ENCODE measurements around the gene IDH3B. TPM values are rescaled to one million over a fixed set of nuclear protein-coding genes. Genes with fewer than 3 reads are reported as not detected.

The IDH3B gene
- total RNA-seq, 2 experiments from 2014 or later: 99.6 to 100 TPM

DNA sequence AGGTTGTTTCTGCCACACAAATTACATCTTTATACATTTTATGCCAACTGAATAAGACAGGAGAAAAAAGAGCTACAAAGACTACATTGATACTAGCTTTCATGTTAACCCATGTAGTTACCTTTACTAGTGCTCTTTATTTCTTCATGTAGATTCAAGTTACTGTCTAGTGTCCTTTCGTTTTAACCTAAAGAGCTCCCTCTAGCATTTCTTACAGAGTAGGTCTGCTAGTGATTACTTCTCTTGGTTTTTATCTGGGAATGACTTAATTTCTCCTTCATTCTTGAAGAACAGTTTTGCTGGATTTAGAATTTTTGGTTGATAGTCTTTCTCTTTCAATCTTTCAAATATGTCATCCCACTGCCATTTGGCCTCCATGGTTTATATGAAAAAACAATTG is 32.8 kb downstream of the IDH3B start:
- no peak for DNase-seq
- Mint-ChIP-seq H3K27ac (no peak overlapping the region), H3K27me3 (ENCODE audit: low read depth) (peaks cover 38% of the 10 kb centered on the region), H3K4me3 (no peak overlapping the region), H3K9me3 (ENCODE audit: insufficient read depth) (no peaks in the 10 kb centered on the region), H3K4me1 (ENCODE audit: low read depth) (no peaks in the 10 kb centered on the region), H3K36me3 (ENCODE audit: low read depth) (no peaks in the 10 kb centered on the region)
- no peak for ATAC-seq
- CTCF ChIA-PET: interaction anchor here (0.6 to 2.0 kb wide), 2 partner anchors 40 to 109 kb away, joined by 3 to 7 read pairs; no protein-coding TSS in a partner anchor
- POLR2A ChIA-PET: no interaction called here

GRCh38 chr20:2626853-2627541 is 37.0 kb downstream of the IDH3B start:
- ChIA-PET CTCF (no interaction called here), POLR2A (no interaction called here)
- DNase-seq (no peak), ATAC-seq (no peak)
- H3K27me3 Mint-ChIP-seq (ENCODE audit: low read depth): peaks cover 30% of the 10 kb centered on the region
- no peaks in the 10 kb centered on the region for H3K36me3 Mint-ChIP-seq (ENCODE audit: low read depth)
- H3K4me3 Mint-ChIP-seq: no peak overlapping the region
- no peak overlapping the region for H3K27ac Mint-ChIP-seq
- H3K9me3 Mint-ChIP-seq (ENCODE audit: insufficient read depth): no peaks in the 10 kb centered on the region
- H3K4me1 Mint-ChIP-seq (ENCODE audit: low read depth): no peaks in the 10 kb centered on the region

DNA sequence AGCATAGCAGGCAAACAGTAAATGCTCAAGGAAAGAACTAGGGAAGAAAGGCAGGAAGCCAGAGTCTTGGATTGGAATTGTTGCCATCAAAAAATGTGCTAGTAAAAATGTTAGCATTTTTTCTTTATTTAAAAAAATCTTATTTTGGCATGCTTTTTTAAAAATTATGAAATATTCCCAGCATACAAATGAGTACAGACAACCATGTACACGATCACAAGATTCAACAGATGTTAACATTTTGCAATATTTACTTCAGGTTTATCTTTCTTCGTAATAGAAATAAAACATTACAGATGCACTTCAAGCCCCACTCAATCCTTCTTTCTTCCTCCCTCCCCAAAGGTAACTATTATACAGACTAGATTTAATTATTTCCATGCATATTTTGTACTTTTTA is 39.0 kb downstream of the IDH3B start:
- ChIA-PET CTCF (no interaction called here), POLR2A (no interaction called here)
- Mint-ChIP-seq H3K27me3 (ENCODE audit: low read depth) (peaks cover 19% of the 10 kb centered on the region), H3K36me3 (ENCODE audit: low read depth) (no peaks in the 10 kb centered on the region), H3K4me3 (no peak overlapping the region), H3K27ac (no peak overlapping the region), H3K4me1 (ENCODE audit: low read depth) (no peaks in the 10 kb centered on the region), H3K9me3 (ENCODE audit: insufficient read depth) (no peaks in the 10 kb centered on the region)
- DNase-seq (no peak), ATAC-seq (no peak)

- Mint-ChIP-seq H3K9me3 (ENCODE audit: insufficient read depth) (no peaks in the 10 kb centered on the region), H3K27me3 (ENCODE audit: low read depth) (peaks cover 23% of the 10 kb centered on the region), H3K27ac (no peak overlapping the region), H3K36me3 (ENCODE audit: low read depth) (no peaks in the 10 kb centered on the region), H3K4me1 (ENCODE audit: low read depth) (no peaks in the 10 kb centered on the region), H3K4me3 (no peak overlapping the region)
- no peak for DNase-seq
- POLR2A ChIA-PET: no interaction called here
- CTCF ChIA-PET: interaction anchor here (1.3 kb wide), 1 partner anchor 102 kb away, joined by 3 read pairs; no protein-coding TSS in a partner anchor
- no peak for ATAC-seq
Measured at GRCh38 chr20:2624190-2624589, 39.8 kb downstream of the IDH3B start.

DNA sequence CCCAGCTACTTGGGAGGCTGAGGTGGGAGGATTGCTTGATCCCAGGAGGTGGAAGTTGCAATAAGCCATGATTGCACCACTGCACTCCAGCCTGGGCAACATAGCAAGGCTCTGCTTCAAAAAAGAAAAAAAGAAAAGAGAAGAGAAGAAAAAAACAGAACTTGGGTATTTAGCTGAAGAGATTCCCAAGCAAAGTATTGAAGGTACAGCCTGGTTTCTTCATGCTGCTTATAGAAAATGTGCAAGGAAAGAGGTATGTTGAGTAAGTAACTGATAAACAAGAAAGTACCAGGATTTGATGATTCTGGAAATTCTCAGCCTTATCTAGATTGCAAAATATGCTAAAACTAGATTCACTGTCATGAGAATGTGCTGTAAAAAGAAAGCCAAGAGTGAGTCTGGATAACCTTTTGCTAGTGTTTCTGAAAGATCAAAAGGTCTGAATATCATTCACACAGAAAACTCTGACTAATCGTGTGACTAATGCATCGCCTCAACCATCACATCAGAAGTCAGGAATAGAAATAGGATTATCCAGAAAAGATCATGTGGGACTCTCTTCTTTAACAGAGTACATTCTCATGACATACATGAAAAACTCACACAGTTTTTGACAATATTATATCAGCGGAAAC is 43.9 kb downstream of the IDH3B start:
- Mint-ChIP-seq H3K36me3 (ENCODE audit: low read depth) (no peaks in the 10 kb centered on the region), H3K4me1 (ENCODE audit: low read depth) (no peaks in the 10 kb centered on the region), H3K4me3 (no peak overlapping the region), H3K9me3 (ENCODE audit: insufficient read depth) (no peaks in the 10 kb centered on the region), H3K27ac (no peak overlapping the region), H3K27me3 (ENCODE audit: low read depth) (peaks cover 17% of the 10 kb centered on the region)
- CTCF ChIA-PET: no interaction called here
- ATAC-seq: no peak
- POLR2A ChIA-PET: no interaction called here
- DNase-seq: no peak

DNA sequence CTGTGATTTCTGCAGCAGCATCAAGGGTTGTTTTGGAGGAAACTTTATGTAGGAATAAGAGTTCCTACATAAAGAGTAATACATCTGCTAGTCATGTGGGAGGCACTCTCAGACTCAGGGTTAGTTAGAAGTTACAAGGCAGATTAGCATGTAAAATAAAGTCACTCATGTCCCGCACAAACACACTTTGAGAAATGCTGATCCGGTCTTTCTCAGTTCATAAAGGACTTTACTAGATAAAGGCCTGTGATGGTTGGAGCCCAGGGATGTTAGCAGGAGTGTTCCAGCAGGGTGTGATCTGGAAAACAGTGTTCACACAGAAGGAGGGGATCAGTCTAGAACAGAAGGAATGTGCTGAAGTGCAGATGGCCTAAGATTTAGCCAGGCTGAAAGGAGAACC is 44.7 kb downstream of the IDH3B start:
- no peak for ATAC-seq
- H3K4me3 Mint-ChIP-seq: no peak overlapping the region
- H3K9me3 Mint-ChIP-seq (ENCODE audit: insufficient read depth): no peaks in the 10 kb centered on the region
- ChIA-PET CTCF (no interaction called here), POLR2A (no interaction called here)
- H3K36me3 Mint-ChIP-seq (ENCODE audit: low read depth): no peaks in the 10 kb centered on the region
- H3K27me3 Mint-ChIP-seq (ENCODE audit: low read depth): peaks cover 17% of the 10 kb centered on the region
- no peak for DNase-seq
- H3K4me1 Mint-ChIP-seq (ENCODE audit: low read depth): no peaks in the 10 kb centered on the region
- no peak overlapping the region for H3K27ac Mint-ChIP-seq

DNA sequence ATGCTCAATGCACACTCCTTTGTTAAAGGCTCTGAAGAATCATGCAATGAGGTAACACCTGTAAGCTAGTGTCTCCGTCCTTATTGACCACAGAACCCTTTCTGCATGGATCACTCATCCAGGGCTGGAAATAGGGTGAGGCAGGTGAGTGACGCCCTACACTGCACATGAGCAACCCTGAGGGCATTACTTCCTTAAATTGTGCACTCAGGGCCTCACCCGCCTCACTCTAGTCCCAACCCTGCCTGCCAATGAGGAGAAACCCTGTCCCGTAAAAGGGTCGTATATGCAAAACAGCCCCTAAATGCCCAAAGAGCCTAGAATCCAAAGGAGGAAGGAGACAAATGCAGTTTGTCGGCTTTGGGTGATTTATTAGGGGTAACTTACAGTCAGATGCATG is 45.2 kb downstream of the IDH3B start:
- ChIA-PET CTCF (no interaction called here), POLR2A (no interaction called here)
- no peak for DNase-seq
- no peaks in the 10 kb centered on the region for H3K36me3 Mint-ChIP-seq (ENCODE audit: low read depth)
- no peak for ATAC-seq
- no peaks in the 10 kb centered on the region for H3K9me3 Mint-ChIP-seq (ENCODE audit: insufficient read depth)
- no peak overlapping the region for H3K4me3 Mint-ChIP-seq
- H3K27me3 Mint-ChIP-seq (ENCODE audit: low read depth): peaks cover 17% of the 10 kb centered on the region
- no peaks in the 10 kb centered on the region for H3K4me1 Mint-ChIP-seq (ENCODE audit: low read depth)
- no peak overlapping the region for H3K27ac Mint-ChIP-seq

DNA sequence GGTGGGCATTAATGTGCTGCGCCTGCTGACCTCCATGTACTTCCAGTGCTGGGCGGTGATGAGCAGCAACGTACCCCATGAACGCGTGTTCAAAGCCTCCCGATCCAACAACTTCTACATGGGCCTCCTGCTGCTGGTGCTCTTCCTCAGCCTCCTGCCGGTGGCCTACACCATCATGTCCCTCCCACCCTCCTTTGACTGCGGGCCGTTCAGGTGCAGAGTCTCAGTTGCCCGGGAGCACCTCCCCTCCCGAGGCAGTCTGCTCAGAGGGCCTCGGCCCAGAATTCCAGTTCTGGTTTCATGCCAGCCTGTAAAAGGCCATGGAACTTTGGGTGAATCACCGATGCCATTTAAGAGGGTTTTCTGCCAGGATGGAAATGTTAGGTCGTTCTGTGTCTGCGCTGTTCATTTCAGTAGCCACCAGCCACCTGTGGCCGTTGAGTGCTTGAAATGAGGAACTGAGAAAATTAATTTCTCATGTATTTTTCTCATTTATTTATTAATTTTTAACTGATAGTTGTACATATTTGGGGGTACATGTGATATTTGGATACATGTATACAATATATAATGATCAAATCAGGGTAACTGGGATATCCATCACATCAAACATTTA is 46.8 kb downstream of the IDH3B start:
- H3K4me1 Mint-ChIP-seq (ENCODE audit: low read depth): no peaks in the 10 kb centered on the region
- ChIA-PET CTCF (no interaction called here), POLR2A (no interaction called here)
- DNase-seq (no peak), ATAC-seq (no peak)
- H3K9me3 Mint-ChIP-seq (ENCODE audit: insufficient read depth): no peaks in the 10 kb centered on the region
- no peaks in the 10 kb centered on the region for H3K36me3 Mint-ChIP-seq (ENCODE audit: low read depth)
- no peak overlapping the region for H3K27ac Mint-ChIP-seq
- H3K27me3 Mint-ChIP-seq (ENCODE audit: low read depth): peaks cover 22% of the 10 kb centered on the region
- no peak overlapping the region for H3K4me3 Mint-ChIP-seq

GRCh38 chr20:2616634-2617033 is 47.4 kb downstream of the IDH3B start:
- Mint-ChIP-seq H3K4me1 (ENCODE audit: low read depth) (no peaks in the 10 kb centered on the region), H3K36me3 (ENCODE audit: low read depth) (no peaks in the 10 kb centered on the region), H3K4me3 (no peak overlapping the region), H3K27me3 (ENCODE audit: low read depth) (peaks cover 25% of the 10 kb centered on the region), H3K27ac (no peak overlapping the region), H3K9me3 (ENCODE audit: insufficient read depth) (no peaks in the 10 kb centered on the region)
- ChIA-PET POLR2A (no interaction called here), CTCF (no interaction called here)
- no peak for DNase-seq
- ATAC-seq: no peak

- CTCF ChIA-PET: interaction anchor here (1.4 to 1.9 kb wide), 3 partner anchors 37 to 90 kb away, joined by 3 to 6 read pairs (median 4); no protein-coding TSS in a partner anchor
- peaks cover 29% of the 10 kb centered on the region for H3K27me3 Mint-ChIP-seq (ENCODE audit: low read depth)
- no peak for ATAC-seq
- POLR2A ChIA-PET: no interaction called here
- no peak for DNase-seq
- H3K36me3 Mint-ChIP-seq (ENCODE audit: low read depth): no peaks in the 10 kb centered on the region
- no peaks in the 10 kb centered on the region for H3K4me1 Mint-ChIP-seq (ENCODE audit: low read depth)
- H3K4me3 Mint-ChIP-seq: no peak overlapping the region
- H3K27ac Mint-ChIP-seq: no peak overlapping the region
- H3K9me3 Mint-ChIP-seq (ENCODE audit: insufficient read depth): peaks cover 6% of the 10 kb centered on the region
Measured at GRCh38 chr20:2612073-2612472, 51.9 kb downstream of the IDH3B start.

DNA sequence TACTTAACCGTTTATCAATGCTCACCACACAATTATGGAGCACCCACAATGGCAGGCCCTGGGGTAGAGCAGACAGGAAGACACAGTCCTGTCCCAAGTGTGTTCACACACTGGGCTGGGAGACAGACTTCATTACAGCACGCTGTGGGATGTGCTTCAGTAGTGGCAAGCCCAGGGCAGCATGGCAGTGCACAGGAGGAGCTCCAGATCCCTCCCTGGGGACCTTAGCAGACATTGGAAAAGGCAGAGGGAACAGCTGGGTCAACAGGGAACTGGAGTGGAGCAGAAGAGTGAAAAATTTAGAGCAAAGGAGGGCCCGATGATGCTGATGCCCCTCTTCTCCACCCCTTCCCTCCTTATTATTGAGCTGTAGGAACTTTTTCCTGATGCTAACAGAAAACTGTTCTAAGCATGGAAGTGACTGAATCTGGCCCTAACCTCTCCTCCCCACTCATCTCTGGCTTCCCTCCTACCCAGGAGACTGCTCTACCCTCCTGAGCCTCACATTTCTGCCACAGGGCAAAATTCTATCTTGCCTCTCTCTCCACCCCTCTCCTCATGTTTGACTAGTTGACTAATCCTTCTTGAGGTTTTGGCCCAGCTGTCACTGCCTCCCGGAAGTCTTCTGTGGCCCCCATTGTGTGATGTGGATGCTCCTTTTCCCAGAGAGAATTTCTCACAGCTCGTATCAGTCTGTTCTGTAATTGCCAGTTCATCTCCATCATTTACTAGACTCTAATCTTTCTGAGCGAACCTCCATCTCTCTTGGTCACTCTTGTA is 52.9 kb downstream of the IDH3B start:
- Mint-ChIP-seq H3K4me3 (no peak overlapping the region), H3K27ac (no peak overlapping the region), H3K27me3 (ENCODE audit: low read depth) (peaks cover 27% of the 10 kb centered on the region), H3K36me3 (ENCODE audit: low read depth) (no peaks in the 10 kb centered on the region), H3K9me3 (ENCODE audit: insufficient read depth) (peaks cover 10% of the 10 kb centered on the region), H3K4me1 (ENCODE audit: low read depth) (no peaks in the 10 kb centered on the region)
- CTCF ChIA-PET: interaction anchor here (1.4 to 1.9 kb wide), 3 partner anchors 38 to 89 kb away, joined by 3 to 6 read pairs (median 4); no protein-coding TSS in a partner anchor
- ATAC-seq: no peak
- no peak for DNase-seq
- POLR2A ChIA-PET: no interaction called here

- CTCF ChIA-PET: interaction anchor here (1.9 kb wide), 1 partner anchor 89 kb away, joined by 6 read pairs; no protein-coding TSS in a partner anchor
- Mint-ChIP-seq H3K9me3 (ENCODE audit: insufficient read depth) (peaks cover 10% of the 10 kb centered on the region), H3K4me3 (no peak overlapping the region), H3K36me3 (ENCODE audit: low read depth) (no peaks in the 10 kb centered on the region), H3K27me3 (ENCODE audit: low read depth) (peaks cover 23% of the 10 kb centered on the region), H3K27ac (no peak overlapping the region), H3K4me1 (ENCODE audit: low read depth) (no peaks in the 10 kb centered on the region)
- no peak for DNase-seq
- no peak for ATAC-seq
- POLR2A ChIA-PET: no interaction called here
Measured at GRCh38 chr20:2610326-2610725, 53.7 kb downstream of the IDH3B start.

Measured in activated CD8-positive, alpha-beta T cell treated with anti-CD3 and anti-CD28 coated beads, Interleukin-2, amount 10 ng/mL, durations not matched to agents 7 days and 5 days (primary cell).